ENCODE data around the gene IL25. TPM values are rescaled to one million over a fixed set of nuclear protein-coding genes. Genes with fewer than 3 reads are reported as not detected.
"Not testable (repeated sequence)": the region's sequence is repeated elsewhere in the genome, so short reads cannot be mapped to it uniquely, and the experiment has no call there.

Gene IL25
- polyA plus RNA-seq: under 1 TPM in 1 of 3 donors, not detected in 2; 0.06 TPM

- no peak within 1 kb of the TSS for H3K27ac ChIP-seq (ENCODE audit: low read depth, low read length)
- WGBS, 3 donors: 67 to 78% (median 74%) methylated on average over 2 of the region's 2 CpGs
These were observed at the start of gene IL25 for GRCh38 chr14:23372509-23372908. IL25 (plus strand) TSS chr14:23372809.

- H3K27ac ChIP-seq (ENCODE audit: low read depth, low read length): no peak overlapping the region
- 76 to 83% (median 78%) methylated on average over 18 of the region's 18 CpGs for WGBS, 3 donors
These were observed 48.7 kb upstream of the IL25 start for GRCh38 chr14:23323838-23324454.

GRCh38 chr14:23324455-23324846, 48.2 kb upstream of the IL25 start:
- 66 to 85% (median 71%) methylated on average over 2 of the region's 2 CpGs for WGBS, 3 donors
- H3K27ac ChIP-seq (ENCODE audit: low read depth, low read length): no peak overlapping the region

- 81 to 87% (median 83%) methylated on average over 7 of the region's 7 CpGs for WGBS, 3 donors
- no peak overlapping the region for H3K27ac ChIP-seq (ENCODE audit: low read depth, low read length)
These were observed 47.6 kb upstream of the IL25 start for GRCh38 chr14:23324993-23325392.

GRCh38 chr14:23325746-23326145, 46.9 kb upstream of the IL25 start:
- 94 to 100% (median 98%) methylated on average over 5 of the region's 5 CpGs for WGBS, 3 donors
- H3K27ac ChIP-seq (ENCODE audit: low read depth, low read length): not testable (repeated sequence)

- H3K27ac ChIP-seq (ENCODE audit: low read depth, low read length): no peak overlapping the region
- 77 to 84% (median 78%) methylated on average over 13 of the region's 13 CpGs for WGBS, 3 donors
These were observed 45.9 kb upstream of the IL25 start for GRCh38 chr14:23326491-23327332.

- WGBS, 3 donors: 39 to 48% (median 40%) methylated on average over 4 of the region's 4 CpGs
- no peak overlapping the region for H3K27ac ChIP-seq (ENCODE audit: low read depth, low read length)
These were observed 44.5 kb upstream of the IL25 start for GRCh38 chr14:23327947-23328744.

- no peak overlapping the region for H3K27ac ChIP-seq (ENCODE audit: low read depth, low read length)
- WGBS, 3 donors: 84 to 91% (median 88%) methylated on average over 5 of the region's 5 CpGs
These were observed 37.0 kb upstream of the IL25 start for GRCh38 chr14:23335623-23336022.

GRCh38 chr14:23339506-23340268, 32.9 kb upstream of the IL25 start:
- 74 to 80% (median 77%) methylated on average over 1 of the region's 1 CpG for WGBS, 3 donors
- H3K27ac ChIP-seq (ENCODE audit: low read depth, low read length): no peak overlapping the region

- WGBS, 3 donors: 59 to 69% (median 64%) methylated on average over 3 of the region's 3 CpGs
- H3K27ac ChIP-seq (ENCODE audit: low read depth, low read length): no peak overlapping the region
These were observed 28.1 kb upstream of the IL25 start for GRCh38 chr14:23344481-23344880.

- H3K27ac ChIP-seq (ENCODE audit: low read depth, low read length): no peak overlapping the region
- 80 to 85% (median 83%) methylated on average over 13 of the region's 13 CpGs for WGBS, 3 donors
These were observed 26.5 kb upstream of the IL25 start for GRCh38 chr14:23345987-23346692.

- 85 to 87% (median 85%) methylated on average over 21 to 27 of the region's 27 CpGs for WGBS, 3 donors
- H3K27ac ChIP-seq (ENCODE audit: low read depth, low read length): no peak overlapping the region
These were observed 25.8 kb upstream of the IL25 start for GRCh38 chr14:23346693-23347405.

- H3K27ac ChIP-seq (ENCODE audit: low read depth, low read length): no peak overlapping the region
- WGBS, 3 donors: 94% methylated on average over 18 to 19 of the region's 19 CpGs
These were observed 25.0 kb upstream of the IL25 start for GRCh38 chr14:23347406-23348296.

GRCh38 chr14:23348297-23348655, 24.3 kb upstream of the IL25 start:
- no peak overlapping the region for H3K27ac ChIP-seq (ENCODE audit: low read depth, low read length)
- WGBS, 3 donors: 81 to 90% (median 87%) methylated on average over 6 of the region's 6 CpGs

GRCh38 chr14:23349156-23349845, 23.3 kb upstream of the IL25 start:
- 74 to 93% (median 89%) methylated on average over 8 of the region's 8 CpGs for WGBS, 3 donors
- H3K27ac ChIP-seq (ENCODE audit: low read depth, low read length): no peak overlapping the region
